ENCODE data around the gene CCL11.

The CCL11 gene

GRCh38 chr17:34257986-34258326 lies 27.6 kb upstream of the CCL11 start:
- no peak for DNase-seq

DNA sequence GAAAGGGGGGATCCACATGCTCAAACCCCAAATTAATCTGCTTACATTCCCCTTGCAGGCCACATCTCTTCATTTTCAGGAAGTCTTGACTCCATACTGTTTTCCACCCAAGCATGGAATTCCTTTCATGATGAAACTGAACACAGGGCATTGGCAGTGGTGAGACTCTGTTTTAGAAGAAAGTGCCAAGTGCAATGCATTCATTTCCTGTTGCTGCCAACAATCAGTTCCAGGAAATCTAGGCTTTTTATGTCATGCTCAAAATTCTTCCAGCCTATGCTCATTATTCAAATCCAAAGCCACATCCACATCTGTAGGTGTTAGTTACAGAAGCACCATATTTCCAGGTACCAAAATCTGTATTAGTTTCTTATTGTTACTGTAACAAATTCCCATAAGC lies 26.4 kb upstream of the CCL11 start:
- DNase-seq, result no peak

- no peak for DNase-seq
Observed at GRCh38 chr17:34260861-34261260, 24.7 kb upstream of the CCL11 start.

GRCh38 chr17:34261568-34262337 lies 23.8 kb upstream of the CCL11 start:
- no peak for DNase-seq

DNA sequence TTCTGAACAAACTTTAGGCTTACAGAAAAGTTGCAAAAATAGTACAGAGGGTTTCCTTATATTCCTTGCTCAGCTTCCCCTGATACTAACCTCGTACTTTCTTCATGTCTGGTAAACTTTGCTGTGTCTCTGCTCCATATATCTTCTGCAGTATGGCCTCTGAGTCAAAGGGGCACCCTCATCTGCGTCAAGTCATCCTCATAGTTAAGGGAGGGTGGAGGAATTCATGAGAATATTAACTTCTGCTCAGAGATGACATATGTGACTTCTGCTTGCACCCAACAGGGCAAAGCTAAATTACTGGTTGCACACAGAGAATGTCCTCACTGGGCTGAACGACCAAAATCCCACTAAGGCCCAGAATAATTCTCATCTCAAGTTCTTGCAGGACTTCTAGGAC lies 19.8 kb upstream of the CCL11 start:
- no peak for DNase-seq

DNA sequence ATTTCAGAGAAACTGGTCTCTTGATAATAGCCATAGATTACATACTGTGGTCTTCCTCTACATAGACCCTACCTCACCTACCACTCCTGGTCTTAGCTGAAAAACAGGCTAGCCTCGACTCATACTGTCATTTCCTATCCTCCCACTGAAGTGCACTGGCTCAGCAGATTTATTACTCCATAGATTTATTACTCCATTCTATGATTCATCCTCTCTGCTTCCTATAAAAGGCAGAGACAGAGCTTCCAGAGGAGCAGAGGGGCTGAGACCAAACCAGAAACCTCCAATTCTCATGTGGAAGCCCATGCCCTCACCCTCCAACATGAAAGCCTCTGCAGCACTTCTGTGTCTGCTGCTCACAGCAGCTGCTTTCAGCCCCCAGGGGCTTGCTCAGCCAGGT lies 15.6 kb upstream of the CCL11 start, which contains the start of gene CCL7:
TSS of gene CCL7 (plus strand) at position 253 of the 400 bp plus-strand sequence. CDS start at position 323, 70 bp downstream.
- DNase-seq, result no peak

- no peak for DNase-seq
Observed at GRCh38 chr17:34275881-34276280, 9.7 kb upstream of the CCL11 start.

DNA sequence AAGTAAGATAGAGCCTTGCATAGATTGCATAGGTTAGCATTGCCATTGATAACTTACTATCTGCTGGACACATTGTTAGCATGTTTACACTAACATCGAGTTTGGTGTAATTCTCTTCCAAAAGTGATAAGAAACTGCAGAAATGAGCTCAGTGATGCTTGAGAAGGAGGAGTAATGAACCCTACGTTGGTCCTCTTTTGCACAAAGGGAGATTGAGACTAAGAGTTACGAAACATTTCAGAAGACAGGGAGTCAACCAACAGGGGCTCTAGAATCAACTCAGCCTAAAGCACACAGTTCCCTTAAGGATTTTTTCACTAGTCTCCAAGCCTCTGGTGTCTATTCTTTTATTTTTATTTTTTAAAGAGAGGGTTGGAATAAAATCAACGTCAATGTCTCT lies 8.7 kb upstream of the CCL11 start:
- no peak for DNase-seq

DNA sequence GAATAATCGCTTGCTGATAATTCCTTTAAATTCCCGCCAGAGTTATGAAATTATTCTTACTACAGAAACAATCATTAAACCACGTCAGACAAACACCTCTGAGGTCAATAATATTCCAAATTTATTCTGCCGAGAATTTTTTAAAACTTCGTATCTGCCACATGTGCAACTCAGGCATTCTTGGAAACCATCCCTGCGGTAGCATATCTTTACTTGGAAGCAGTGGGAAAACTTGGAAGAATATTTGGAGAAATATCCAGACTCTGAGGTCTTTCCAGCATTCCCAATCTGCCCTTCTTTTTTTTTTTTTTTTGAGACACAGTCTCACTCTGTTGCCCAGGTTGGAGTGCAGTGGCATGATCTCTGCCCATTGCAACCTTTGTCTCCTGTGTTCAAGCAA lies 2.0 kb upstream of the CCL11 start:
- DNase-seq, result no peak

DNA sequence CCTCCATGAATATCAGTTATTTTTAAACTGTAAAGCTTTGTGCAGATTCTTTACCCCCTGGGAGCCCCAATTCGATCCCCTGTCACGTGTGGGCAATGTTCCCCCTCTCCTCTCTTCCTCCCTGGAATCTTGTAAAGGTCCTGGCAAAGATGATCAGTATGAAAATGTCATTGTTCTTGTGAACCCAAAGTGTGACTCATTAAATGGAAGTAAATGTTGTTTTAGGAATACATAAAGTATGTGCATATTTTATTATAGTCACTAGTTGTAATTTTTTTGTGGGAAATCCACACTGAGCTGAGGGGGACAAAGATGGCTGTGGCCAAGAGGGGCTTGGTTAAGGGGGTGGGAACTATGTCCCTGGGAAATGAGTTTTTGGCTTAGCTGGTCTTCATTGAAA lies 2.3 kb downstream of the CCL11 start:
- DNase-seq, result no peak

- DNase-seq, result no peak
Observed at GRCh38 chr17:34290586-34290985, 5.0 kb downstream of the CCL11 start.

- no peak for DNase-seq
Observed at GRCh38 chr17:34291721-34292348, 6.3 kb downstream of the CCL11 start.

GRCh38 chr17:34299027-34299426 lies 13.5 kb downstream of the CCL11 start:
- no peak for DNase-seq

DNA sequence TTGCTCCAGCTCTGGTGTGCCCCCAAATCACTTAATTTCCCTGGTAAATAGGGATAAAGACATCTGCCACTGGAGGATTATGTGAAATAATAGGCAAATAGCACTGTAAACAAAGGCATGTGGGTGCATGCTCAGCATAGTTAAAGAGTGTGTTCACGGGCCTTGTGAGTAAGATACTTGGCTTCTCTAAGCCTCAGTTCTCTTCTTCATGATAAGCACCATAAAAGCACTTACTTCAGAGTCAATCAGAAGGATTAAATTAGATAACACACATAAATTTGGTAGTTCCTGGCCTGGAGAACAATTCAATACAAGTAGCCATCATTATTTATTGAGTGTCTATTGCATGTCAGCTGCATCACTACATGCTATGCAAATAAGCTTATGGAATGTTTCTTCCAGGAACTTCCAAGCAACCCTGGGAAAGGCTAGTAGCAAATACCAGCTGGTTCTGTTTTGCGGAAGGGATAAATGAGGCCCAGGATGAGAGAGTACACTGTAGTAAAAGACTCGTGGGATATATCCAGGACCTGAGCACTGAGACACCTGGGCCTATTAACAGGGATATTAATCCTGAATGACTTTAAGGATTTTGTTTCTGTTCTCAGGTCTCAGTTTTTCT lies 14.5 kb downstream of the CCL11 start:
- DNase-seq, result no peak

DNA sequence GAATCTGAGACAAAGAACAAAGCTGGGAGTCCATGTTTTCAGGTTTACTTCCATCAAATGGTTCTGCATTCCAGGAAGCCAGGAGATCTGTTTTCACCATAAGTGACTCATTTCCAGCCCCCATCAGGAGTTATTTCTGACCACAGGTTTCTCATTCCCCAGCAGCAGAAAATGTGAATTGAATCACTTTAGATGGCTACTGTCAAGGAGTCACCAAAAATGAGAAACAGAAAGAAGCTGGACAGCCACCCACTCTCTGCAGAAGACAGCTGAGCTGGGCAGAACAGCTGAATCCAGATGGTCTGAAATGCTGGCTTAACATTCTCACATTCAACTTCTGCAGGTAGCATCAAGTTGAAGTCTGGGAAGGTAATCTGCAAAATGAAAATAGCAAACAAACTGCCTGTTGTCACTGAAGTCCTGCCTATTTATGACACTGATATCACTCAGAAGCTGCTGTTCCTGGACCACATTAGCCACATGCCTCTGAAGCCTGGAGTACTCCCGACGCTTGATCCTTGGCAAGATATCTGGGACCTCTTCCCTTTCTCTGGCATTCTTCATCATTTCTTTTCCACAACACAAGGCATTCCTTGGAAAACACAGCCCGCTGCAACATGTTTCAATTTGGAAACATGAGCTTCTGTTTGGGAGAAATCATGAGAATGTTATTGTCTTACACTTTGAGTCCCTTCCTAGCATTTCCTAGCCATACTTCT lies 15.3 kb downstream of the CCL11 start:
- DNase-seq, result no peak

- no peak for DNase-seq
Observed at GRCh38 chr17:34301986-34302385, 16.4 kb downstream of the CCL11 start.

GRCh38 chr17:34302636-34303035 lies 17.1 kb downstream of the CCL11 start:
- DNase-seq, result no peak

DNA sequence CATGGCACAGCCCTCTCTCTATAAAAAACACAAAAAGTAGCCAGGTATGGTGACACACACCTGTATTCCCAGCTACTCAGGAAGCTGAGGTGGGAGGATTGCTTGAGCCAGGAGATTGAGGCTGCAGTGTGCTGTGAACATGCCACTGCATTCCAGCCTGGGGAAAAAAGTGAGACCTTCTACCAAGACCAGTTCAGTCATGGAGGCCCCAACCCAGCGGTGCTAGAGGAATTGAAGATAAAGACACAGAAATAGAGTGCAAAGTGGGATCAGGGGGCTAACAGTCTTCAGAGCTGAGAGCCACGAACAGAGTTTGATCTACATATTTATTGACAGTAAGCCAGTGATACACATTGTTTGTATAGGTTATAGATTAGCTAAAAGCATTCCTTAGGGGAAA lies 18.1 kb downstream of the CCL11 start:
- no peak for DNase-seq

GRCh38 chr17:34305061-34305460 lies 19.5 kb downstream of the CCL11 start:
- no peak for DNase-seq

DNA sequence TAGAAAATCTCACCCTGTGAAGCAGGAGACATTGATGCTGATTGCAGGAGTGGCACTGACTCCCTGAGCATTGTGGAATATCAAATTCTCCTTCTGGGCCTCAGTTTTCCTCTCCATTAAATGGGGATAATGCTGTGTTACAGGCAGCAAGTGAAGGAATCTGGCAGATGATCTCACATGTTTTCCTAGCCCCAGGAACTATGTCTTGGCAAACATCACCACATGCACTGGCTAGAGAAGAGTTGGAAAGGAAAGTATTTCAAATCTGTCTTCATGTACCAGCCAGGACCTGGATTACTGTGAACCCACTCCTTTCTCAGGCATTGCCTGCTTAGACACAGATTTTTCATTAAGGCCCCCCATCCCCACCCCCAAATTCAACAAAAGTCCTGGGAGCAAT lies 20.1 kb downstream of the CCL11 start:
- DNase-seq, result no peak

DNA sequence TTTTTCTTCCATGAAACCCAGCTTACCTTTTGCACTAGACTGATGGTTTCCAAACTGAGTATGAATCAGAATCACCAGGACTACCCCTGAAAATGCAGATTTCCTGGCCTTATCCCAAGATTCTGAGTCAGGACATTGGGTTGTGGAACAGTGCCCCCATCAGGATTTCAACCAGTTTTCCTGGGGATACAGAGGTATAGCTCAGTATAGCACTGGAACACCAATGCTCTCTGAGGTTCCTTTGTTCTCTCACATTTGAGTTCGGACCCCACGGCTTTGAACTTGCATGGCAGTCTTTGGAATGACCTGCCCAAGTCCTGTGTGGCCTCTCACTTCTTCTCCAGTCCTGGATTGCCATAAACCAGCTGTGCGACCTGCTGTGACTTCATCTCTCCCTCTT lies 20.9 kb downstream of the CCL11 start:
- no peak for DNase-seq

- no peak for DNase-seq
Observed at GRCh38 chr17:34307110-34307509, 21.6 kb downstream of the CCL11 start.

GRCh38 chr17:34308371-34308770 lies 22.8 kb downstream of the CCL11 start:
- no peak for DNase-seq

DNA sequence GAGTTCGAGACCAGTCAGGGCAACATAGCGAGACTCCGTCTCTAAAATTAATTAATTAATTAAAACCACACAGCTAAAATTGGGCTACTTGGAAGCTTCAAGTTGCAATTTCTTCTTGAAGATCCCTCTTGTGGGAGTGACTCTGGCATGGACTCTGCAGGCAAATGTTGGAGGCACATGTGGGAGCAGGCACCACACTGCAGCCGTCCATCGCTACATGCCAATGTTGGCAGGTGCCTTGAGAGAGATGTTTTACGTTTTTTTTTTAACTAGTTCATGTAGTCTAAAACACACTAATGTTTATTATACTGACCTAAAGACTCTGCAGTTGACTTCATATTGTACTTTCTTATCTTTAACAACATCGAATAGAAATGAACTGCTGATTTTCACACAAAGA lies 25.7 kb downstream of the CCL11 start:
- DNase-seq, result no peak
